ENCODE measurements around the gene CHRNA7. TPM values are rescaled to one million over a fixed set of nuclear protein-coding genes. Genes with fewer than 3 reads are reported as not detected.

CHRNA7 gene
- total and polyA plus RNA-seq, 2 of the 8 experiments (the other 6 are each of a cell fraction or from before 2014, with no cell fraction given): 7.5 to 11.0 TPM

DNA sequence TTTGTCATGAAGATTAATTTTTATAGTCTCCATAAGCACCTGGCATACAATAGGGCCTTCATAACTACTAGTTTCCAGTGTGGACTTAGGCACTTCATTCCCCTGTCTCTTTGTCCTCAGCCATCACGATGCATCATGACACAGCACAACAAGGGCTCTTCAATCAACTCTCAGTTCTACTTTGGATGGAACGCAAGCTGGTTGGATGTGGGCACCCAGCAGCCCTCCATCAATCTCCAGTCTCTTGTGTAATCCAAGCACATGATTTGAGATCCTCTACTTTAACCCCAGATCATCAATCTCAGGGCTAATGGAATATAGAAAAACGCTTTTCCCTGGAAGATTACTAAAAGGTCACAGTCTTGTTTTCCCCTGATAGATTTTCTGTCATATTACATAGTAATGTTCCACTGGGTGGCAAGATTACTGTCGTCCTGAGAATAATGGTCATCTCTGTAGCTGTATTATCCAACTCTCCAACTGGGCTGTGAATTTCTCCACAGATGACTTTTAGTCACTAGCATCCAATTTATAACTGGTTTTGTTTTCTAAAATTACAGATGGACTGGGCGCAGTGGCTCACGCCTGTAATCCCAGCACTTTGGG lies 22.9 kb upstream of the CHRNA7 start:
- Histone ChIP-seq H3K79me1 (ENCODE audit: low read depth, low read length) (no peaks in the 10 kb centered on the region), H4K5ac (ENCODE audit: insufficient read length, low read depth, low read length) (no peak overlapping the region)
- TF ChIP-seq BACH1 (IDR thresholded peaks at IDR 0.05; ENCODE audit: low read length) (no peak), SIRT6 (IDR thresholded peaks at IDR 0.05; ENCODE audit: low read length) (no peak), CEBPB (IDR thresholded peaks at IDR 0.05; ENCODE audit: low read depth, low read length) (no peak), KDM4A (IDR thresholded peaks at IDR 0.05; ENCODE audit: low read depth, low read length, severe bottlenecking) (no peak), POLR2A (IDR thresholded peaks at IDR 0.05; ENCODE audit: control extremely low read depth in 1 of 2, low read depth in 2 of 2, low read length in 2 of 2) (no peak), PHF8 (conservative IDR thresholded peaks at IDR 0.05; ENCODE audit: low read depth, low read length) (no peak), CTBP2 (IDR thresholded peaks at IDR 0.05; ENCODE audit: borderline replicate concordance, insufficient read depth, insufficient read length, low read length) (no peak), TBP (IDR thresholded peaks at IDR 0.05; ENCODE audit: low read depth, low read length) (no peak), ZNF274 (IDR thresholded peaks at IDR 0.05; ENCODE audit: borderline replicate concordance, extremely low read depth, low read length) (no peak), NRF1 (IDR thresholded peaks at IDR 0.05; ENCODE audit: low read depth, low read length) (no peak), GABPA (IDR thresholded peaks at IDR 0.05; ENCODE audit: borderline replicate concordance, insufficient read depth, low read length) (no peak)

More for the DNA sequence above, 22.9 kb upstream of the CHRNA7 start:
- Histone ChIP-seq H3K27me3 (replicated peaks in 1 of 4; ENCODE audit: control insufficient read depth in 3 of 4, extremely low read depth in 1 of 4, insufficient read depth in 3 of 4, low read length in 3 of 4) (no peaks in the 10 kb centered on the region), H3K4ac (replicated peaks; ENCODE audit: insufficient read length, low read depth, low read length) (no peak overlapping the region), H3K79me2 (ENCODE audit: control insufficient read depth in 1 of 2, insufficient read depth in 2 of 2, low read length in 2 of 2) (no peaks in the 10 kb centered on the region), H2AK5ac (ENCODE audit: low read depth, low read length) (no peak overlapping the region), H2BK5ac (ENCODE audit: low read depth, low read length) (no peak overlapping the region), H3K9ac (replicated peaks in 1 of 4; ENCODE audit: extremely low read depth in 1 of 4, low read depth in 3 of 4, low read length in 3 of 4) (no peak overlapping the region), H4K20me1 (replicated peaks in 1 of 2; ENCODE audit: control insufficient read depth in 1 of 2, insufficient read depth in 2 of 2, low read length in 2 of 2) (no peaks in the 10 kb centered on the region), H3K27ac (ENCODE audit: low read depth, low read length) (no peak overlapping the region), H3K9me3 (ENCODE audit: insufficient read depth in 2 of 2, low read depth in 1 of 2, low read length in 1 of 2) (no peaks in the 10 kb centered on the region), H2BK15ac (ENCODE audit: low read length) (no peak overlapping the region), H3K23ac (ENCODE audit: insufficient read length) (no peak overlapping the region), H3K23me2 (ENCODE audit: low read depth, low read length) (no peaks in the 10 kb centered on the region; the same call in 1 of the 2 replicates), H3K4me3 (ENCODE audit: extremely low read depth in 1 of 4, insufficient read depth in 2 of 4, low read depth in 3 of 4, low read length in 4 of 4) (no peak overlapping the region), H4K91ac (replicated peaks; ENCODE audit: insufficient read length, low read length) (no peak overlapping the region), H3K14ac (ENCODE audit: insufficient read length) (no peak overlapping the region), H4K8ac (ENCODE audit: extremely low read depth, insufficient read depth, low read length) (no peak overlapping the region), H2AFZ (ENCODE audit: low read length) (no peak overlapping the region), H3K18ac (ENCODE audit: extremely low read depth, low read length) (no peak overlapping the region), H3K36me3 (ENCODE audit: control insufficient read depth in 2 of 4, insufficient read depth in 4 of 4, low read length in 3 of 4) (no peaks in the 10 kb centered on the region), H3K4me2 (ENCODE audit: insufficient read depth in 1 of 2, low read depth in 2 of 2, low read length in 2 of 2) (no peak overlapping the region), H2BK12ac (ENCODE audit: low read depth, low read length) (no peak overlapping the region), H3K56ac (replicated peaks; ENCODE audit: insufficient read length, low read depth, low read length) (no peak overlapping the region), H2BK120ac (replicated peaks; ENCODE audit: low read depth, low read length) (no peak overlapping the region), H2BK20ac (ENCODE audit: low read length) (no peak overlapping the region), H3K4me1 (replicated peaks in 1 of 4; ENCODE audit: control insufficient read depth in 3 of 4, insufficient read depth in 4 of 4, low read length in 3 of 4) (no peaks in the 10 kb centered on the region)
- ChIA-PET CTCF (ENCODE audit: partially characterized antibody) (no interaction called here), POLR2A (ENCODE audit: partially characterized antibody) (no interaction called here)
- 83% methylated on average over 6 of the region's 6 CpGs; no CpG with 5 or more reads in 1 of the 2 experiments for WGBS, 2 experiments (ENCODE audit: extremely low coverage in 1 of 2, insufficient coverage in 1 of 2, insufficient read length in 1 of 2, insufficient replicate concordance in 2 of 2, low coverage in 1 of 2, low lambda C conversion rate in 2 of 2, missing lambda C conversion rate in 1 of 2)
- DNase-seq (ENCODE audit: low read depth in 1 of 2, low spot score in 2 of 2): no peak
- no peak for FAIRE-seq

Measured in H1 (cell line).